Activated naive CD4-positive, alpha-beta T cell treated with anti-CD3 and anti-CD28 coated beads, Interleukin-2, amount 10 ng/mL, durations not matched to agents 5 hours and 36 hours (primary cell): ENCODE results near the gene PTPRH. TPM values are rescaled to one million over a fixed set of nuclear protein-coding genes. Genes with fewer than 3 reads are reported as not detected.

Source experiments
- microRNA-seq: library from miRNA; unstranded; fragments of <30 nt; microRNA quantifications from one replicate; pipeline ENCODE4 v1.2.0, GENCODE V29; 2022; ENCODE audit warnings: borderline microRNAs expressed, borderline replicate concordance
- total RNA-seq, 2 experiments: library from RNA; stranded (reverse); gene quantifications; one replicate each; pipeline ENCODE4 v1.2.3, GENCODE V29; 2021

The PTPRH gene, protein sequence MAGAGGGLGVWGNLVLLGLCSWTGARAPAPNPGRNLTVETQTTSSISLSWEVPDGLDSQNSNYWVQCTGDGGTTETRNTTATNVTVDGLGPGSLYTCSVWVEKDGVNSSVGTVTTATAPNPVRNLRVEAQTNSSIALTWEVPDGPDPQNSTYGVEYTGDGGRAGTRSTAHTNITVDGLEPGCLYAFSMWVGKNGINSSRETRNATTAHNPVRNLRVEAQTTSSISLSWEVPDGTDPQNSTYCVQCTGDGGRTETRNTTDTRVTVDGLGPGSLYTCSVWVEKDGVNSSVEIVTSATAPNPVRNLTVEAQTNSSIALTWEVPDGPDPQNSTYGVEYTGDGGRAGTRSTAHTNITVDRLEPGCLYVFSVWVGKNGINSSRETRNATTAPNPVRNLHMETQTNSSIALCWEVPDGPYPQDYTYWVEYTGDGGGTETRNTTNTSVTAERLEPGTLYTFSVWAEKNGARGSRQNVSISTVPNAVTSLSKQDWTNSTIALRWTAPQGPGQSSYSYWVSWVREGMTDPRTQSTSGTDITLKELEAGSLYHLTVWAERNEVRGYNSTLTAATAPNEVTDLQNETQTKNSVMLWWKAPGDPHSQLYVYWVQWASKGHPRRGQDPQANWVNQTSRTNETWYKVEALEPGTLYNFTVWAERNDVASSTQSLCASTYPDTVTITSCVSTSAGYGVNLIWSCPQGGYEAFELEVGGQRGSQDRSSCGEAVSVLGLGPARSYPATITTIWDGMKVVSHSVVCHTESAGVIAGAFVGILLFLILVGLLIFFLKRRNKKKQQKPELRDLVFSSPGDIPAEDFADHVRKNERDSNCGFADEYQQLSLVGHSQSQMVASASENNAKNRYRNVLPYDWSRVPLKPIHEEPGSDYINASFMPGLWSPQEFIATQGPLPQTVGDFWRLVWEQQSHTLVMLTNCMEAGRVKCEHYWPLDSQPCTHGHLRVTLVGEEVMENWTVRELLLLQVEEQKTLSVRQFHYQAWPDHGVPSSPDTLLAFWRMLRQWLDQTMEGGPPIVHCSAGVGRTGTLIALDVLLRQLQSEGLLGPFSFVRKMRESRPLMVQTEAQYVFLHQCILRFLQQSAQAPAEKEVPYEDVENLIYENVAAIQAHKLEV
- total RNA-seq, result not detected

DNA sequence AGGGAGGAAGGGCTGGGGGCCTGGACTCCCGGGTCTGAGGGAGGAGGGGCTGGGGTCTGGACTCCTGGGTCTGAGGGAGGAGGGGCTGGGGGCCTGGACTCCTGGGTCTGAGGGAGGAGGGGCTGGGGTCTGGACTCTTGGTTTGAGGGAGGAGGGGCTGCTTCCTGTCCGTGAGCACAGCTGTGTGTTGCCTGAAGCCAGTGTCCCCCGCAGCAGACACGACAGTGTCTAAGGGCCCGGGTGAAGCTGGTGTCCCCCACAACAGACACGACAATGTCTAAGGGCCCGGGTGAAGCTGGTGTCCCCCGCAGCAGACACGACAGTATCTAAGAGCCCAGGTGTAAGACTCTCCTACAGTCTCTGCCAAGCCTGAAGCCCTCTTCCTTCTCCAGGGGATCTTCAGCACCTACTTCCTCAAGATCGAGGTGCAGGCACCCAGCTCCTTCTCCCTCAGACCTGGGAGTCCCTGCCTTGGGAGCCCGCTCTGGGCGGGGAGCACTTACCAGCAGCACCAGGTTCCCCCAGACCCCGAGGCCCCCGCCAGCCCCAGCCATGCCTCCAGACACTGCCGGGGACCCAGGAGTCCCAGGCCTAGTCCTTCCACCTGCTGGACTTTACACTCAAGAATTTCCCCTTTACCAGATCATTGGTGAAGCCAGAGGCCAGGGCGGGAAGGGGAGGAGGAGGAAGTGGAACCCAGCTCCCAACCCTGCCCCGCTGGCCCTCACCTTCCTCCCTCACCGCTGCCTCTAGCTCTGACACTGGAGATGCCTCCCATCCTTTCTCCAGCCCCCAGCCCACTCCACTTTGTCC is at the start of gene PTPRH:
Gene PTPRH (minus strand): TSS at position 622 of the 813 bp plus-strand sequence. CDS start 68 bp downstream, at position 554.

DNA sequence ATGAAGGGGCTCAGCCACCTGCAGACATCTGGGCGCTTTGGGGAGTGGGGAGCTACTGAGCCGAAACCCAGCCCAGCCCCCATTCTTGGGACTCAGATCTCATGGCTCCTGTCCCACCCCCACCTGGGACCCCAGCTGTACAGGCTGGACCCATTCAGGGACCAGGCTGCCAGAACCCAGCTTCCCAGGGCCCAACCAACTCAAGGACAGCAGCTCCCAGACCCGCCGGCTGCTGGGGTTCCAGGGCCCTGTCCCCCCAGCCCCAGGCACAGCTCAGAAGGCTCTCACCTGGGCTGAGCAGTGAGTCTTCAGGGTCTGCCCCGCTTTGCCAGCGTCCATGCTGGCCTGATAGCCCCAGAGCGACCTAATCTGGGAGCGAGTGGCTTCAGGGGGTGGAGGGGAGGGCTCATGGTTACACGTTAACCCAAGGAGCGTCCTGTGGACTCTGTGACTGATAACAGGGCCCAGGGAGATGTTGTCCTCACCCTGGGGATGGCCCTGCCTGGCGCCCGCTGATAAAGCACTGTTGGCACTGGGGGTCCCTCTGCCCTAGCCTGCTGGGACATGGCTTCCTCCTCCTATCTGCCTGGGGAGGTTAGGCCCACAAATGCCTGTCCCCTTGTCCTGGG is 19.2 kb upstream of the PTPRH start, which contains the start of gene TMEM86B:
Gene TMEM86B (minus strand): TSS at position 361 of the 629 bp plus-strand sequence. CDS start 22 bp downstream, at position 339.

DNA sequence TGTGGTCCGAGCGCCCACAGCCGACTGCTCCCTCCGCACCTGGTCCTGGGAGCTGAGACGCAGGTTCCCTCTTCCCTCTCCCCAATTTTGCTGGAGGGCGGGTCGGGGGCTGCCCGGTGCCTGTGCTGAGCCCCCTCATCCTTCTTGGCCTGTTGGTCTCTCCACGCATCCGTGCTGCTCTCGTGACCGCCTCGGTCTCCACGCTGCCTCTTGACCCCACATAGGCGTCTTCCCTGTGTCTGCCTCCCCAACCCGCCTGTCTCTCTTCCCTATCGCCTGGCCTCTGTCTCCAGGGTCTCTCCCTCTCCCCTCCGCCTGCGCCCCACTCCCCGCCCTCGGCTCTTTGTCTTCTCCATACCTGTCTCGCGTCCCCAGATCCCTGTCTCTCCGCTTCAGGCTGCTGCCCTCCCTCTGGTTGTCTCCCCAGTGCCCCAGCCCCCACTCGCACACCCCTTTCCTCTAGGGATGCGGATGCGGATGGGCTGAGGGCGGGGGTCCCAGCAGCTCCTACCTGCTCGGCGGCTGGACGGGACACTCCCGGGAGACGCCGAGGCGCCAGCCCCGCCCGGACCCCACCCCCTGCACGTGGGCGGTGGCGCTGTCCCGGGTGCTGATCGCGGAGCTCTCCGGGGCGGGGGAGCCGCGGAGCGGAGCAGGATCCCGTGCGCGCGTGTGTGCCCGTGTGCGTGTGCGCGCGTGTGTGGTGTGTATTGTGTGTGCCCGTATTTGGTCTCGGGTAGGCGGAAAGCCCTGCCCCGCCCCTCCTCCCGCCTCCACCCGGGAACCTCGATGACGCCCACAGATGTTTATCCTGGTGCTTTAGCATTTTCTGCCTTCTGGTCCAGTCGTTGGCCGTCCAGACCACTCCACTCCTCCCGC is 29.5 kb downstream of the PTPRH start, which contains the start of gene SYT5:
Gene SYT5 (minus strand): TSS at position 684 of the 879 bp plus-strand sequence. CDS start 1,248 bp downstream, outside the sequence.

DNA sequence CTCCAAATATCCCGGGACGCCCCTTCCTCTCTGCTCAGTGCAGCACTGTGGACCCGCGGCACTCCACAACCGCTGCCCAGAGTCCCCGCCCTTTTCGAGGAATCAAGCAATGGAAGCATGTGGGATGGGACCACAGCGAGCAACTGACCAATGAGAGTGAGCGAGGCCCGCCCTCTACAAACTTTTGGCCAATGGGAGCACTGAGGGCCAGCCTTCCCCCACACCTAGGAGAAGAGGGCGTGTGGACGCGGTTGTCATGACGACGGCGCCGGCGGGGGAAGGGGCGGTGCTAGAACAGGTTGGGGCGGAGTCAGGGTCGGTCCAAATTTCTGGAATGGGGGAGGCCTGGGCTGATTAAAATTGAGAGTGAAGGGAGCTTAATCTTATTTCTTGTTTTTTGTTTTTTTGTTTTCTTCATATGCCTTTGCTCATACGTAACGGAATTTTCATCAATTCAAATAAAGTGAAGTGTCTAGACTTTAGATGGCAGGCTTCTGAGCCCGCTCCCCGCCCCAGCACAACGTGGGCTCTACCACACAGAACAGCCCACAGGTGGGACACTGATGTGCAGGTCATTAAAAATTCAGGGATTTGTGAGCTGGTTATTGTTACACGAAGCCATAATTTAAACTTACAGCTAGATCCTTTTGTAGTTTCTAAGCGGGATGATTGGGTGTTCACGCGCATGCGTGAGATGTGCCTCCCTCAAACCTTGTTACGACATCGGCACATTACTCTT is 42.6 kb downstream of the PTPRH start, which contains the start of gene DNAAF3:
Gene DNAAF3 (minus strand): TSS at position 84 of the 739 bp plus-strand sequence. CDS start 200 bp downstream, outside the sequence.

DNA sequence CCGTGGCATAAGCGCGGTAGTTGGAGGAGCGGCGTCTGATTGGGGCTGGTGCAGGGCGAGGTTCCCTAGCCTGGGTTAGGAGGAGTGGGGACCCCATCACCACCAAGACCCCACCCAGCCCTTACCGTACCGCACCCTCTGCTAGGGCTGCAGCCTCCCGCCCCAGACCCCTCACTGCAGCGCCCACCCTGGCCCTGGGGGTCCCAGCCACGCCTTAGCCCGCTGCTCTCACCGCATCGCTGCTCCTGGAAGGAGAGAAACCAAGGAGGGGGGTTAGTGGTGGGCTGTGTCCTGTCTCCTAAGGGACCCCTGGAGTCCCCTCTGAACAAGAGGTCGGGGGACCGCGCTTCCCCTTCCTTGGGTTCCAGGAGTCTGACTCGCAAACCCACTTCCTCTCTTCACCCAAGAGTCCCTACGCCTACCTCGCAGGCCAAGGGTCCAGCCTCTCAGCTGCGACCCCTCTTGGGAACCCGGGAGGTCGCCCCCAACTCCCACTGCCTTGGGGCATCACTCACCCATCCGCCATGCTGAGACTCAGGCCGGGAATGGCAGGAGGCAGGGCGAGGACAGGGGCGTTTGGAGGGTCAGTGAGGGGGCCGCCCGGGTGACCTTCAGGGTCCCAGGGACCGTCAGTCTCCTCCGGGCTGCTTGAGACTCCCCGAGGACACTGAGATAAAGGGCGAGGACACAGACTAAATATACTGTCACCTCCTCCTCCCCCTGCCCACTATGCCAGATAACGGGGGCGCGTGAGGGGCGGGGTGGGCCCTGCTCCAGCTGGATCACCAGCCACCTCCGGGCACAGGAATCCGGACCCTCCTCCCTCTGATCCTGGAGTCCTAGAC is 52.0 kb downstream of the PTPRH start, which contains the start of gene TNNI3:
Gene TNNI3 (minus strand): TSS at position 669 of the 845 bp plus-strand sequence. CDS start 143 bp downstream, at position 526.

DNA sequence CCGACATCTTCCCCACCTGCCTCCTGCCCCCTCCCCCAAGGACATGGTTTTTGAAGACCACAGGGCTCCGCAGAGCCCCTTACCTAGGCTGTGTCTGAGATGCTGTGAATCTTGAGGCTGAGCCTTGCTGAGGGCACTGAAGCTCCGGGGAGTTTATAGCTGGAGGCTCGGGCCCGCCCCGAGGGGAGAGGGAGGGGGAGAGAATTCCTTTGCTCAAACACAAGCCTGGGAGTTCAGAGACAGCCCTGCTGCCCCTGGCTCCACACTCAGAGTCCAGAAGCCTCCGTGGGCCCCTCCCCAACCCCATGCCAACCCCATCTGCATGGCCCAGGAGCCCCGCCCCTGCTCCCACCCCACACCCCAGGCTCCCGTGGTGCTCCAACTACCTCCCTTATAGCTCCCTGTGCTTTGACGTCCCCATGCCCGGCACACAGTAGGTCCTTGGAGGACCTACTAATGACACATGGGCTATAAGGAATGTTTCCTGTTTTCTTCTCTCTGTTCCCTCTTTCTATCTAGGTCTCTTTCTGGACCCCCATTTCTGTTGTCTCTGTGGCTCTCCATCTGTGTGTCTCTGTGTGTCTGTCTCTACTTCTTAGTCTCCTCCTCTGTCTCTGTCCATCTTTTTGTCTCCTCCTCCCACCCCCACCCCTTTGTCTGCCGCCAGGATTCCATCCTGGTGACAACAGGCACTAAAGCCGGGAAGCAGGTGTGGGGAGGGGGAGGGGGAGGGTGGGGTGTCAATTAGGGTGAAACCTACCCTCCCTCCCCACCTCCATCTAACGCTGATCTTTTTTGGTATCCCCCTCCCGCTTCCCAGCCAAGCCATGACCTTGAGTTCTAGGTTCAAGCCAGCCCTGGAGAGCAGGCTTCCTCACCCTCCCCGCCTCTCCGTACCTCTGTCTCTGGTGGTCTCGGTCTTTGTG is 60.0 kb downstream of the PTPRH start, which contains the start of gene TNNT1:
Gene TNNT1 (minus strand): TSS at position 129 of the 926 bp plus-strand sequence. CDS start 2,049 bp downstream, outside the sequence.

Small RNA genes within 50 kb of the gene (microRNA-seq; reads per million reads assigned to microRNA genes)
- gene MIR6802, result 0.63 reads per million
- gene MIR6803, result 1.3 reads per million
- gene MIR6804, result 1.5 reads per million

Other genes with a start within 250 kb of the PTPRH start
- 10 to 100 TPM; 16.5 to 19.0 TPM for gene NLRP2, start 243.1 kb downstream of the PTPRH start, total RNA-seq
- under 1 TPM; 0.26 to 0.43 TPM for gene GP6, start 171.2 kb downstream of the PTPRH start, total RNA-seq
- 10 to 100 TPM; 19.7 to 21.7 TPM for gene RDH13, start 146.4 kb downstream of the PTPRH start, total RNA-seq
- gene EPS8L1, start 133.6 kb downstream of the PTPRH start, total RNA-seq, result 1 to 10 TPM; 3.1 to 4.3 TPM
- gene PPP1R12C, start 91.9 kb downstream of the PTPRH start, total RNA-seq, result 100 to 1,000 TPM; 135 to 141 TPM
- gene TNNT1, start 60.3 kb downstream of the PTPRH start, total RNA-seq, result not detected
- not detected for gene TNNI3, start 51.8 kb downstream of the PTPRH start, total RNA-seq
- not detected for gene DNAAF3, start 42.9 kb downstream of the PTPRH start, total RNA-seq
- not detected for gene SYT5, start 29.2 kb downstream of the PTPRH start, total RNA-seq
- 10 to 100 TPM; 11.7 to 14.0 TPM for gene TMEM86B, start 19.3 kb upstream of the PTPRH start, total RNA-seq
- 100 to 1,000 TPM; 179 to 181 TPM for gene PPP6R1, start 49.5 kb upstream of the PTPRH start, total RNA-seq
- 10 to 100 TPM; 23.0 to 25.5 TPM for gene HSPBP1, start 70.6 kb upstream of the PTPRH start, total RNA-seq
- gene BRSK1, start 74.5 kb upstream of the PTPRH start, total RNA-seq, result 1 to 10 TPM; 4.0 to 5.9 TPM
- under 1 TPM in 1 of 2 experiments, not detected in 1; 0.29 TPM for gene TMEM150B, start 115.8 kb upstream of the PTPRH start, total RNA-seq
- 10 to 100 TPM; 24.2 to 25.6 TPM for gene KMT5C, start 130.4 kb upstream of the PTPRH start, total RNA-seq
- under 1 TPM in 1 of 2 experiments, not detected in 1; 0.14 TPM for gene COX6B2, start 145.2 kb upstream of the PTPRH start, total RNA-seq
- gene GARIN5B, start 153.8 kb upstream of the PTPRH start, total RNA-seq, result not detected
- gene IL11, start 161.0 kb upstream of the PTPRH start, total RNA-seq, result under 1 TPM; 0.15 to 0.29 TPM
- not detected for gene TMEM190, start 167.3 kb upstream of the PTPRH start, total RNA-seq
- 10 to 100 TPM; 28.2 to 31.1 TPM for gene TMEM238, start 174.8 kb upstream of the PTPRH start, total RNA-seq
- 1,000 to 10,000 TPM; 3,962 to 3,998 TPM for gene RPL28, start 176.4 kb upstream of the PTPRH start, total RNA-seq
- gene UBE2S, start 198.3 kb upstream of the PTPRH start, total RNA-seq, result 100 to 1,000 TPM; 146 to 148 TPM
- not detected for gene SHISA7, start 233.8 kb upstream of the PTPRH start, total RNA-seq